Progenitor cell of endocrine pancreas (in vitro differentiated cells): ENCODE measurements around the gene PHKA2. TPM values are rescaled to one million over a fixed set of nuclear protein-coding genes. Genes with fewer than 3 reads are reported as not detected.

Experiments used
- DNase-seq: peaks from one replicate; pipeline ENCODE4 v3.0.0; 2021; ENCODE audit warnings: low spot score; ENCODE audit not compliant: unreplicated experiment
- H3K27ac Mint-ChIP-seq: 2 replicates; pipeline ENCODE4 v1.8.0; 2021; ENCODE audit warnings: mild to moderate bottlenecking, moderate library complexity, mixed read lengths
- H3K27me3 Mint-ChIP-seq: 2 replicates; pipeline ENCODE4 v1.8.0; 2021; ENCODE audit warnings: mixed read lengths
- H3K36me3 Mint-ChIP-seq: 2 replicates; pipeline ENCODE4 v1.8.0; 2022; ENCODE audit warnings: mixed read lengths; ENCODE audit not compliant: insufficient read depth
- H3K4me1 Mint-ChIP-seq: 2 replicates; pipeline ENCODE4 v1.8.0; 2021; ENCODE audit warnings: low read depth, mixed read lengths
- H3K4me3 Mint-ChIP-seq: 2 replicates; pipeline ENCODE4 v1.8.0; 2021; ENCODE audit warnings: low read depth, mild to moderate bottlenecking, moderate library complexity, mixed read lengths
- H3K9me3 Mint-ChIP-seq: 2 replicates; pipeline ENCODE4 v1.8.0; 2021; ENCODE audit warnings: low read depth, mixed read lengths
- CTCF ChIP-seq: fragments of 200-600 bp; sonication (generic); IDR thresholded peaks from one replicate; pipeline ENCODE4 v1.5.0; 2021; ENCODE audit warnings: antibody characterized with exemption, mild to moderate bottlenecking; ENCODE audit not compliant: unreplicated experiment
- total RNA-seq: library from RNA; stranded (reverse); gene quantifications from 2 replicates; pipeline ENCODE4 v1.2.1, GENCODE V29; 2021

The PHKA2 gene
- total RNA-seq, 1 donor from 2014 or later, result 71.6 TPM

- Mint-ChIP-seq H3K27me3 (no peaks in the 10 kb centered on the region), H3K9me3 (peaks cover 8% of the 10 kb centered on the region), H3K27ac (no peak overlapping the region), H3K36me3 (no peaks in the 10 kb centered on the region), H3K4me3 (no peak overlapping the region), H3K4me1 (peaks cover 13% of the 10 kb centered on the region)
- TF ChIP-seq CTCF, result no peak
- no peak for DNase-seq
Observed at GRCh38 chrX:18885328-18886004, 98.4 kb downstream of the PHKA2 start.

- Mint-ChIP-seq H3K4me1 (peaks cover 13% of the 10 kb centered on the region), H3K27ac (no peak overlapping the region), H3K36me3 (no peaks in the 10 kb centered on the region), H3K4me3 (no peak overlapping the region), H3K27me3 (no peaks in the 10 kb centered on the region), H3K9me3 (peaks cover 13% of the 10 kb centered on the region)
- no peak for DNase-seq
- no peak for TF ChIP-seq CTCF
Observed at GRCh38 chrX:18884916-18885315, 99.0 kb downstream of the PHKA2 start.

- Mint-ChIP-seq H3K4me1 (peaks cover 13% of the 10 kb centered on the region), H3K4me3 (no peak overlapping the region), H3K9me3 (peaks cover 14% of the 10 kb centered on the region), H3K36me3 (no peaks in the 10 kb centered on the region), H3K27ac (peak overlapping the region; percentile 71), H3K27me3 (no peaks in the 10 kb centered on the region)
- TF ChIP-seq CTCF, result no peak
- no peak for DNase-seq
Observed at GRCh38 chrX:18883961-18884765, 99.8 kb downstream of the PHKA2 start.

DNA sequence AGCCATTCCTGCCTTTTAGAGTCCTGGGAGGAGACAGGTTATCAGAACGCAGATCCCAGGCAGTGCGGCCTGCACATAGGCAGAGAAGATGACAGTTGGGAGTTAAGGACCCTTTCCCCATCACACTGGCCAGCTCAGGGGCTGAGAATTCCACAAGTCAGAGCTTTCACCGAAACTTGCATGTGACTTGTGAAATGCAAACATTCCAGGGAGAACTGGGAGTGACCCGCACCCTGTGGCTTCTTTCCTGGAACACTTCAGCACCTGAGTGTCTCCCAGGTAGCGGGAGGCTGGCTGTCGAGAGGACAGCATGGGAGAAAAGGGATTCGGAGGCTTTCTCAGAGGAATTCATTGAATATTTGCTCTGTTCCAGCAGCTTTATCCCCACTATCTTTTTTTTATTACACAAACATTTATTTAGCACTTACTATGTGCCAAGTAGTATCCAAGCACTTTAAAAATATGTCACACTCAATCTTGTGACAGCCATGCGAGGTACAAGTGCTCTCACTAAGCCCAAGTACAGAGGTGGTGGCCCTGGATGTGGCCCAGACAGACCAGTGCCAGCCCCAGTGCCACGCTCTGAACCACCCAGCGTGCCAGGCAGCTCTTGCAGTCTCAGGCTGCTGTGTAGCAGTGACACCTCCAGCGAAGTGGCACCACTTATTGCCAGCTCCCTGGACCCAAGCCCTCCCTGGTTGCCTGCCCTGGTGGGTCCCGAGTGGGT lies 100.5 kb downstream of the PHKA2 start:
- H3K4me1 Mint-ChIP-seq, result peaks cover 13% of the 10 kb centered on the region
- H3K9me3 Mint-ChIP-seq, result peaks cover 14% of the 10 kb centered on the region
- H3K4me3 Mint-ChIP-seq, result no peak overlapping the region
- H3K27ac Mint-ChIP-seq, result no peak overlapping the region
- H3K36me3 Mint-ChIP-seq, result no peaks in the 10 kb centered on the region
- no peaks in the 10 kb centered on the region for H3K27me3 Mint-ChIP-seq
- no peak for DNase-seq
- TF ChIP-seq CTCF, result no peak

GRCh38 chrX:18879144-18879543 lies 104.8 kb downstream of the PHKA2 start:
- no peaks in the 10 kb centered on the region for H3K4me1 Mint-ChIP-seq
- no peak for DNase-seq
- TF ChIP-seq CTCF, result no peak
- H3K9me3 Mint-ChIP-seq, result peaks cover 14% of the 10 kb centered on the region
- H3K36me3 Mint-ChIP-seq, result peaks cover 1% of the 10 kb centered on the region
- H3K4me3 Mint-ChIP-seq, result no peak overlapping the region
- H3K27me3 Mint-ChIP-seq, result no peaks in the 10 kb centered on the region
- H3K27ac Mint-ChIP-seq, result no peak overlapping the region
